Stomach (tissue), 9 donors: ENCODE data around the gene CFAP61. TPM values are rescaled to one million over a fixed set of nuclear protein-coding genes. Genes with fewer than 3 reads are reported as not detected.

Experiments
- DNase-seq, 2 donors: peaks; one replicate each; pipeline versions ENCODE4 v3.0.0 to v3.0.0-alpha.2; 2013 to 2019
- H3K27ac ChIP-seq, 5 donors: fragments of 200-600 bp in 4 of 5; sonication (generic) in 4 of 5; one replicate each; pipeline ENCODE4 v1.5.1; 2013 to 2019; ENCODE audit warnings: mild to moderate bottlenecking in 1 of 5, moderate library complexity in 1 of 5
- H3K27me3 ChIP-seq, 3 donors: fragments of 200-600 bp; sonication (generic); one replicate each; pipeline ENCODE4 v1.5.1; 2017 to 2019; ENCODE audit warnings: mixed run types in 1 of 3
- H3K36me3 ChIP-seq, 4 donors: fragments of 200-600 bp; sonication (generic); 1 replicate in 3 of 4; 2 replicates in 1 of 4; pipeline ENCODE4 v1.5.1; 2016 to 2019
- H3K4me1 ChIP-seq, 4 donors: fragments of 200-600 bp; sonication (generic); one replicate each; pipeline ENCODE4 v1.5.1; 2016 to 2019
- H3K4me3 ChIP-seq, 4 donors: fragments of 200-600 bp; sonication (generic) in 3 of 4; one replicate each; pipeline ENCODE4 v1.5.1; 2016 to 2019; ENCODE audit warnings: mild to moderate bottlenecking in 1 of 4
- H3K9me3 ChIP-seq, 4 donors: fragments of 200-600 bp; sonication (generic); one replicate each; pipeline ENCODE4 v1.5.1; 2016 to 2019
- EP300 ChIP-seq: sonication (generic); formaldehyde crosslinking; IDR thresholded peaks from one replicate; pipeline ENCODE4 v1.6.1; 2017; ENCODE audit warnings: antibody characterized with exemption
- POLR2A ChIP-seq, 4 donors: fragments of 450-650 bp; IDR thresholded peaks; one replicate each; pipeline ENCODE4 v1.6.1; 2016; ENCODE audit warnings: antibody characterized with exemption in 4 of 4, control low read depth in 2 of 4, mild to moderate bottlenecking in 1 of 4, moderate library complexity in 1 of 4
- POLR2AphosphoS5 ChIP-seq, 3 donors: sonication (generic); formaldehyde crosslinking; IDR thresholded peaks; one replicate each; pipeline ENCODE4 v1.6.1; 2016; ENCODE audit warnings: antibody characterized with exemption in 3 of 3
- WGBS, 5 donors: extraction: QIAGEN DNeasy Blood & Tissue Kit in 3 of 5; methylation state at CpG; one replicate each; pipeline versions ENCODE4 v1.1.5 to v1.1.7; 2013 to 2018; 5-methylcytosine and 5-hydroxymethylcytosine counted together
- intact Hi-C: fragments of 100-400 bp; cut with DNase I; formaldehyde crosslinking; loops from one replicate; pipeline ENCODE4 v1.15.1; 2023; ENCODE audit warnings: low total_unique reads
- polyA plus RNA-seq, 3 donors: library from polyadenylated mRNA; stranded (reverse); fragments of 200-250 nt; gene quantifications; one replicate each; pipeline ENCODE4 v1.2.3, GENCODE V29; 2013
- total RNA-seq, 5 donors: library from RNA; depleted of rRNA; stranded (reverse); fragments of >200 nt; gene quantifications; one replicate each; pipeline versions ENCODE4 v1.1.0 to v1.2.3, GENCODE V29; 2014 to 2016
- TF ChIP-seq, protein P1 (sequence below), 7 experiments: fragments of 450-650 bp in 4 of 7; fragments of 200-600 bp in 3 of 7; sonication (generic) in 3 of 7; IDR thresholded peaks; one replicate each; pipeline ENCODE4 v1.5.1; 2016 to 2019; ENCODE audit warnings: antibody characterized with exemption in 7 of 7, control low read depth in 2 of 7, mild to moderate bottlenecking in 1 of 7
- donor health status: healthy with polysubstance abuse.
- donor health status: Bipolar disorder and iron deficiency.
- donor health status: healthy.

The CFAP61 gene
- total and polyA plus RNA-seq, 8 donors, result not detected

DNA sequence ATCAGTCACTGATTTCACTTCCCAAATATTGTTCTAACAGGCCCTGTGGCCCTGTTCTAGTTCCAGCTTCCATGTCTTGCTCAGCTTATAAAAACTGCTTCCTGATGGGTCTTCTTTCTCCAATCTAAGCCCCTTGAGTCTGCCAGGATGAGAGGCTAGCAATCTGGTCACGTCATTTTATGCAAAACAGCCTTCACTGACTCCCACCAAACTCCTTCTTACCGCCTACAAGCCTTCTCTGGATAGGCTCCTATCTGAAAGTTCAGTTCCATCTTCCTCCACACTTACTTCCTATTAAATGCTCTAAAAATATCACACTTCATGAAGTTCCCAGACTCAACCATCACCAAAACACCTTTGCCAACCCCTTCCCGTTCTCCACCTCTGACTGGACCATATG, 15.6 kb upstream of the CFAP61 start:
- no peak for DNase-seq
- Histone ChIP-seq H3K27ac (no peak overlapping the region), H3K4me1 (no peaks in the 10 kb centered on the region), H3K4me3 (no peak overlapping the region), H3K36me3 (peaks cover 79 to 100% (median 99%) of the 10 kb centered on the region in 4 donors), H3K9me3 (no peaks in the 10 kb centered on the region), H3K27me3 (no peaks in the 10 kb centered on the region)
- TF ChIP-seq EP300, result no peak
- TF ChIP-seq POLR2AphosphoS5 (IDR thresholded peaks at IDR 0.05), result no peak
- no peak for TF ChIP-seq POLR2A (IDR thresholded peaks at IDR 0.05)
- TF ChIP-seq, protein P1, sequence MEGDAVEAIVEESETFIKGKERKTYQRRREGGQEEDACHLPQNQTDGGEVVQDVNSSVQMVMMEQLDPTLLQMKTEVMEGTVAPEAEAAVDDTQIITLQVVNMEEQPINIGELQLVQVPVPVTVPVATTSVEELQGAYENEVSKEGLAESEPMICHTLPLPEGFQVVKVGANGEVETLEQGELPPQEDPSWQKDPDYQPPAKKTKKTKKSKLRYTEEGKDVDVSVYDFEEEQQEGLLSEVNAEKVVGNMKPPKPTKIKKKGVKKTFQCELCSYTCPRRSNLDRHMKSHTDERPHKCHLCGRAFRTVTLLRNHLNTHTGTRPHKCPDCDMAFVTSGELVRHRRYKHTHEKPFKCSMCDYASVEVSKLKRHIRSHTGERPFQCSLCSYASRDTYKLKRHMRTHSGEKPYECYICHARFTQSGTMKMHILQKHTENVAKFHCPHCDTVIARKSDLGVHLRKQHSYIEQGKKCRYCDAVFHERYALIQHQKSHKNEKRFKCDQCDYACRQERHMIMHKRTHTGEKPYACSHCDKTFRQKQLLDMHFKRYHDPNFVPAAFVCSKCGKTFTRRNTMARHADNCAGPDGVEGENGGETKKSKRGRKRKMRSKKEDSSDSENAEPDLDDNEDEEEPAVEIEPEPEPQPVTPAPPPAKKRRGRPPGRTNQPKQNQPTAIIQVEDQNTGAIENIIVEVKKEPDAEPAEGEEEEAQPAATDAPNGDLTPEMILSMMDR (IDR thresholded peaks at IDR 0.05), result no peak
- intact Hi-C loops, result no loop called here
- WGBS, 5 donors, result 87 to 96% (median 88%) methylated on average over 3 of the region's 3 CpGs

DNA sequence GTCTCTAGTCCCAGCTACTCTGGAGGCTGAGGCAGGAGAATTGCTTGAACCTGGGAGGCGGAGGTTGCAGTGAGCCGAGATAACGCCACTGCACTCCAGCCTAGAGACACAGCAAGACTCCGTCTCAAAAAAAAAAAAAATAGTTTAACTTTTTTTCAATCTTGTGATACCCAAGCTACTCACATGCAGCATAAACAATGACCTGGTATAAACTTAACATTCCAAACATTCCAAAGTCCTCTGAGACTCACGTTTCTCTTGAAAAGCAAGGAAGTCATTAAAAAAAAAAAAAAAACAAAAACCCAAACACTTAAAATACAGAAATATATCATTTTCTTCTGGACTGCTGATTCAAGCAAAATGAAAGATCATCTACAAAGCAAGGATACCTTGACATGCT, 14.4 kb upstream of the CFAP61 start:
- Histone ChIP-seq H3K27me3 (no peaks in the 10 kb centered on the region), H3K27ac (no peak overlapping the region), H3K9me3 (no peaks in the 10 kb centered on the region), H3K4me1 (no peaks in the 10 kb centered on the region), H3K36me3 (peaks cover 86 to 100% (median 100%) of the 10 kb centered on the region in 4 donors), H3K4me3 (no peak overlapping the region)
- DNase-seq, result no peak
- WGBS, 5 donors, result 61 to 69% (median 65%) methylated on average over 5 of the region's 5 CpGs
- intact Hi-C loops, result no loop called here
- no peak for TF ChIP-seq POLR2AphosphoS5 (IDR thresholded peaks at IDR 0.05)
- TF ChIP-seq, protein P1 (IDR thresholded peaks at IDR 0.05), result no peak
- TF ChIP-seq POLR2A (IDR thresholded peaks at IDR 0.05), result no peak
- no peak for TF ChIP-seq EP300

DNA sequence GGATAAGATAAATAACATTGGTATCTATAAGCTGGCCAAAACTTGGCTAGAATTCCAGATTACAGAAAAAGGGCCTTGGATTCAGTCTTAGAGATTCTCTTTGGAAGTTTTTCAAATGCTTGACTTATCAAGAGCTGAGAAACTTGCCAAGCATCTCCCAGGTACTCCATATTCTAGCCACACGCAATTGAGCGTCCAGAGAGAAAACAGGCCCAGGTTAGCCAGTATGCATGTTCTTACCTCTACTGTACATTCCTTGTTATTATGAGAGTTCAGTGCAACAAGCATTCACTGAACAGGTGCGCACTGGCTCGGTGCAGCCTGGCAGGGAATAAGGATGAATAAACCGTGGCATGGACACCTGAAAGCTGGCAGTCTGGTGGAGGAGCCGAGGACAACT, 13.7 kb upstream of the CFAP61 start:
- 87 to 95% (median 92%) methylated on average over 6 of the region's 6 CpGs for WGBS, 5 donors

DNA sequence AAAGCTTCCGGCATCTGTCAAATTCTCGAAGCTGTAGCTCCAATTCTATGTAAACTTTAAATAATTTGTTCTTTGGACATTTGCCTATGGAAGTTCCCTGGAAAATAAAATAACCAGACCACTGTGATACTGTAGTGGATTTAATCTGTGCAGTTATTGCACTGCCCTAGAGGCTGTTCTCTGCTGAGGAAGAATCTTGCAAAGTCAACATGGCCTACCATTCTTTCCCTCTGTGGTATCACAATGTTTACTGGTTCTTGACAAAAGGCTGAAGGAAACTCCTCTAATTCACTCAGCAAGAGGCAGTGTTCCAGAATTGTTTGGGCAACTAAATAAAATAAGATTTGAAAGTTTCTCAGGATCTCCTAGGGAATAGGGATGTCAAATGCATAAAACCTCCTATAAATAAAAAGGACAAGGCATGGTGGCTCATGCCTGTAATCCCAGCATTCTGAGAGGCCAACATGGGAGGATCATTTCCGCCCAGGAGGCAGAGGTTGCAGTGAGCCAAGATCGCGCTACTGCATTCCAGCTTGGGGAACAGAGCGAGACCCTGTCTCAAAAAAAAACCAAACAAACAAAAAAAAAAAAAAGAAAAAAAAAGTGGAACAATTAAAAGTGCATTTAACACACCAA, 12.5 kb upstream of the CFAP61 start:
- peaks cover 84 to 100% (median 100%) of the 10 kb centered on the region in 4 donors for H3K36me3 ChIP-seq
- WGBS, 5 donors, result 90 to 97% (median 95%) methylated on average over 6 of the region's 6 CpGs

More for the DNA sequence above, 13.7 kb upstream of the CFAP61 start:
- H3K27me3 ChIP-seq, result no peaks in the 10 kb centered on the region
- no peak overlapping the region for H3K27ac ChIP-seq
- peaks cover 86 to 100% (median 100%) of the 10 kb centered on the region in 4 donors for H3K36me3 ChIP-seq
- H3K4me1 ChIP-seq, result no peaks in the 10 kb centered on the region
- intact Hi-C loops, result no loop called here
- no peak overlapping the region for H3K4me3 ChIP-seq
- no peaks in the 10 kb centered on the region for H3K9me3 ChIP-seq
- DNase-seq, result no peak
- no peak for TF ChIP-seq EP300
- TF ChIP-seq POLR2AphosphoS5 (IDR thresholded peaks at IDR 0.05), result no peak
- TF ChIP-seq, protein P1 (IDR thresholded peaks at IDR 0.05), result no peak
- no peak for TF ChIP-seq POLR2A (IDR thresholded peaks at IDR 0.05)

More for the DNA sequence above, 12.5 kb upstream of the CFAP61 start:
- Histone ChIP-seq H3K4me3 (no peak overlapping the region), H3K4me1 (no peaks in the 10 kb centered on the region), H3K27me3 (no peaks in the 10 kb centered on the region), H3K27ac (no peak overlapping the region), H3K9me3 (no peaks in the 10 kb centered on the region)
- TF ChIP-seq, protein P1 (IDR thresholded peaks at IDR 0.05), result no peak
- TF ChIP-seq POLR2A (IDR thresholded peaks at IDR 0.05), result no peak
- no peak for TF ChIP-seq POLR2AphosphoS5 (IDR thresholded peaks at IDR 0.05)
- TF ChIP-seq EP300, result no peak
- no peak for DNase-seq
- intact Hi-C loops, result no loop called here
